ENCODE results near the gene SEMA6D.

DNA sequence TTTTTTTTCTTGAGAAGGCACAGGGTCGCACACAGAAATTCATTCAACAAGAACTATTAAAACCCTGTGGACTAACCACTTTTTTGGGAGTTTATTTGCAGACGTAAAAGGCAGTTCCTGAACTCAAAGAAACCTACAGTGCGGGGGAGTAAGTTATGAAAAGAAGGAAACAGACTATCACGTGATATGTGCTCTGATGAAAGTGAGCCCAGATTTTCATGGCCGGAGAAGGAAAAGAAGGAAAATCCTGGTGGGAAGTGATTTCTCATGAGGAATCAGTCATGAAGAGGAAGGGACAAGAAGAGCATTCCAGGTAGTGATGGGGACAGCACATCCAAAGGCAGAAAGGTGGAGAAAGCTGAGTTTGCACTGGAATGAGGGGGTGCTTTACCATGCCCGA lies 26.1 kb downstream of the SEMA6D start:
- no peak for TF ChIP-seq POLR2AphosphoS5 (IDR thresholded peaks at IDR 0.05; ENCODE audit: low read depth, low read length)
- no peak for TF ChIP-seq RFX5 (IDR thresholded peaks at IDR 0.05; ENCODE audit: low read length)
- TF ChIP-seq CTCF (IDR thresholded peaks at IDR 0.05) = no peak
- no peak for TF ChIP-seq CHD2 (IDR thresholded peaks at IDR 0.05; ENCODE audit: low read length, partially characterized antibody)
- no peak for TF ChIP-seq EP300 (IDR thresholded peaks at IDR 0.05; ENCODE audit: borderline replicate concordance in 1 of 2, low read depth in 1 of 2, low read length in 1 of 2)
- no peak for TF ChIP-seq SIN3A (IDR thresholded peaks at IDR 0.05; ENCODE audit: borderline replicate concordance, low read depth, low read length)
- no peak for TF ChIP-seq TCF12 (IDR thresholded peaks at IDR 0.05)
- TF ChIP-seq EZH2phosphoT487 (IDR thresholded peaks at IDR 0.05; ENCODE audit: borderline replicate concordance, low read depth) = no peak
- TF ChIP-seq MXI1 (IDR thresholded peaks at IDR 0.05; ENCODE audit: low read depth, low read length) = no peak
- no peak for TF ChIP-seq YY1 (IDR thresholded peaks at IDR 0.05; ENCODE audit: low read depth)
- no peak for TF ChIP-seq TAF1 (IDR thresholded peaks at IDR 0.05; ENCODE audit: borderline replicate concordance, low read depth, low read length)
- no peak for TF ChIP-seq NFIC (IDR thresholded peaks at IDR 0.05; ENCODE audit: borderline replicate concordance)
- no peak for TF ChIP-seq FOSL2 (IDR thresholded peaks at IDR 0.05; ENCODE audit: borderline replicate concordance, low read depth)

Data from SK-N-SH (cell line).